NAMALWA (cell line): Measurements from ENCODE around the gene CYP24A1.

Experiments used
- DNase-seq: peaks from one replicate; pipeline ENCODE4 v3.0.0-alpha.2; 2015; ENCODE audit warnings: low spot score

Gene CYP24A1

GRCh38 chr20:54172856-54173652, 732 bp downstream of the CYP24A1 start:
- no peak for DNase-seq

- no peak for DNase-seq
Measured at GRCh38 chr20:54172532-54172855, 1.3 kb downstream of the CYP24A1 start.

GRCh38 chr20:54170963-54171362, 2.8 kb downstream of the CYP24A1 start:
- no peak for DNase-seq

GRCh38 chr20:54170026-54170471, 3.7 kb downstream of the CYP24A1 start:
- no peak for DNase-seq

GRCh38 chr20:54168961-54169862, 4.6 kb downstream of the CYP24A1 start:
- no peak for DNase-seq

GRCh38 chr20:54167909-54168872, 5.6 kb downstream of the CYP24A1 start:
- DNase-seq, result no peak

GRCh38 chr20:54166987-54167662, 6.7 kb downstream of the CYP24A1 start:
- DNase-seq, result no peak

GRCh38 chr20:54165803-54166202, 8.0 kb downstream of the CYP24A1 start:
- no peak for DNase-seq

- DNase-seq, result no peak
Measured at GRCh38 chr20:54165014-54165413, 8.8 kb downstream of the CYP24A1 start.

- no peak for DNase-seq
Measured at GRCh38 chr20:54163402-54163801, 10.4 kb downstream of the CYP24A1 start.

- DNase-seq, result no peak
Measured at GRCh38 chr20:54162378-54163009, 11.3 kb downstream of the CYP24A1 start.

GRCh38 chr20:54161821-54162149, 12.0 kb downstream of the CYP24A1 start:
- no peak for DNase-seq

- no peak for DNase-seq
Measured at GRCh38 chr20:54161008-54161820, 12.6 kb downstream of the CYP24A1 start.

GRCh38 chr20:54160065-54161007, 13.4 kb downstream of the CYP24A1 start:
- no peak for DNase-seq

GRCh38 chr20:54158856-54159418, 14.8 kb downstream of the CYP24A1 start:
- no peak for DNase-seq

GRCh38 chr20:54158226-54158625, 15.6 kb downstream of the CYP24A1 start:
- no peak for DNase-seq

GRCh38 chr20:54156981-54157835, 16.6 kb downstream of the CYP24A1 start:
- no peak for DNase-seq

- no peak for DNase-seq
Measured at GRCh38 chr20:54156522-54156921, 17.3 kb downstream of the CYP24A1 start.
